ENCODE data around the gene PI4KB. TPM values are rescaled to one million over a fixed set of nuclear protein-coding genes. Genes with fewer than 3 reads are reported as not detected.

The PI4KB gene
- total and polyA plus RNA-seq, 9 of the 15 experiments (the other 6 are each of a cell fraction or from before 2014, with no cell fraction given): 3.1 to 65.4 (median 45.1) TPM

GRCh38 chr1:151370211-151370911 lies 43.1 kb upstream of the PI4KB start (continued):
- TF ChIP-seq CCAR2 (IDR thresholded peaks at IDR 0.05; ENCODE audit: low read depth, low read length): no peak
- no peak for TF ChIP-seq ZNF584 (CRISPR knock-in tag; IDR thresholded peaks at IDR 0.05; ENCODE audit: low read depth)
- no peak for TF ChIP-seq ZNF217 (CRISPR knock-in tag; IDR thresholded peaks at IDR 0.05)
- TF ChIP-seq NR2C1 (IDR thresholded peaks at IDR 0.05): no peak
- TF ChIP-seq NR2C1 (tag; IDR thresholded peaks at IDR 0.05): no peak
- TF ChIP-seq MXI1 (IDR thresholded peaks at IDR 0.05; ENCODE audit: low read depth, low read length): no peak
- TF ChIP-seq ZNF785 (CRISPR knock-in tag; IDR thresholded peaks at IDR 0.05): no peak
- TF ChIP-seq RCOR1 (IDR thresholded peaks at IDR 0.05; ENCODE audit: borderline replicate concordance in 1 of 2, low read depth in 2 of 2, low read length in 2 of 2): peak in 1 of 2 experiments; percentile 14; a peak in 1 of 4 replicates
- no peak for TF ChIP-seq SIN3B (IDR thresholded peaks at IDR 0.05; ENCODE audit: low read depth)
- TF ChIP-seq ZNF79 (CRISPR knock-in tag; IDR thresholded peaks at IDR 0.05; ENCODE audit: low read depth): no peak
- TF ChIP-seq ELF4 (CRISPR knock-in tag; IDR thresholded peaks at IDR 0.05): no peak
- TF ChIP-seq FOXM1 (IDR thresholded peaks at IDR 0.05; ENCODE audit: low read depth): peak; percentile 13; the same call in 1 of the 2 replicates
- TF ChIP-seq FOXM1 (CRISPR knock-in tag; IDR thresholded peaks at IDR 0.05; ENCODE audit: low read depth): no peak
- no peak for TF ChIP-seq MAFG (tag; conservative IDR thresholded peaks at IDR 0.05)
- no peak for TF ChIP-seq ZNF253 (CRISPR knock-in tag; conservative IDR thresholded peaks at IDR 0.05)
- no peak for TF ChIP-seq RBM15 (IDR thresholded peaks at IDR 0.05; ENCODE audit: insufficient read depth, low read length)
- TF ChIP-seq PBX2 (CRISPR knock-in tag; IDR thresholded peaks at IDR 0.05; ENCODE audit: low read depth): no peak
- no peak for TF ChIP-seq PBX2 (tag; conservative IDR thresholded peaks at IDR 0.05; ENCODE audit: low read depth)
- no peak for TF ChIP-seq HLTF (IDR thresholded peaks at IDR 0.05)
- no peak for TF ChIP-seq STAT6 (CRISPR knock-in tag; IDR thresholded peaks at IDR 0.05)
- no peak for TF ChIP-seq HMGN3 (IDR thresholded peaks at IDR 0.05; ENCODE audit: borderline replicate concordance, extremely low read depth, insufficient read length, low read depth, low read length)
- TF ChIP-seq ZNF444 (CRISPR knock-in tag; IDR thresholded peaks at IDR 0.05): no peak
- TF ChIP-seq CHAMP1 (IDR thresholded peaks at IDR 0.05): no peak
